Liver (tissue), 9 donors: ENCODE results near the gene PROZ. TPM values are rescaled to one million over a fixed set of nuclear protein-coding genes. Genes with fewer than 3 reads are reported as not detected.
A peak's percentile ranks its signal among the peaks of the same experiment; 100 is the strongest.

Source experiments
- DNase-seq: peaks from one replicate; pipeline ENCODE4 v3.0.0-alpha.2; 2017; ENCODE audit warnings: low spot score
- H3K27ac ChIP-seq, 2 donors: one replicate each; pipeline ENCODE4 v1.7.0; 2013; ENCODE audit warnings: inconsistent platforms in 2 of 2, low read length in 2 of 2, control low read depth in 1 of 2, low read depth in 1 of 2, mild to moderate bottlenecking in 1 of 2
- H3K27me3 ChIP-seq, 4 donors: one replicate each; pipeline versions ENCODE4 v1.6.1 to v1.7.0; 2013; ENCODE audit warnings: low read length in 3 of 4, inconsistent platforms in 1 of 4, mild to moderate bottlenecking in 1 of 4, moderate library complexity in 1 of 4; ENCODE audit not compliant: control insufficient read depth in 4 of 4, insufficient read depth in 4 of 4
- H3K36me3 ChIP-seq, 4 donors: one replicate each; pipeline versions ENCODE4 v1.6.1 to v1.7.0; 2013; ENCODE audit warnings: low read length in 3 of 4, mild to moderate bottlenecking in 3 of 4, low read depth in 1 of 4, moderate library complexity in 1 of 4; ENCODE audit not compliant: control insufficient read depth in 4 of 4, insufficient read depth in 3 of 4
- H3K4me1 ChIP-seq, 4 donors: one replicate each; pipeline versions ENCODE4 v1.6.1 to v1.7.0; 2013; ENCODE audit warnings: low read length in 3 of 4, mild to moderate bottlenecking in 3 of 4, moderate library complexity in 1 of 4; ENCODE audit not compliant: control insufficient read depth in 4 of 4, insufficient read depth in 4 of 4
- H3K4me3 ChIP-seq, 3 donors: one replicate each; pipeline versions ENCODE4 v1.6.1 to v1.7.0; 2013; ENCODE audit warnings: low read length in 3 of 3, control low read depth in 1 of 3, low read depth in 1 of 3, mild to moderate bottlenecking in 1 of 3
- H3K9ac ChIP-seq, 2 donors: one replicate each; pipeline ENCODE4 v1.7.0; 2013; ENCODE audit warnings: low read length in 2 of 2, mild to moderate bottlenecking in 2 of 2, moderate library complexity in 2 of 2, control low read depth in 1 of 2, low read depth in 1 of 2
- H3K9me3 ChIP-seq, 4 donors: one replicate each; pipeline versions ENCODE4 v1.6.1 to v1.7.0; 2013; ENCODE audit warnings: low read length in 3 of 4; ENCODE audit not compliant: control insufficient read depth in 4 of 4
- ATF3 ChIP-seq: IDR thresholded peaks from 2 replicates; pipeline ENCODE4 v1.6.1; 2016; ENCODE audit warnings: antibody characterized with exemption
- EGR1 ChIP-seq, 2 donors: IDR thresholded peaks; 2 replicates each; pipeline ENCODE4 v1.6.1; 2016 to 2018; ENCODE audit warnings: antibody characterized with exemption in 2 of 2, low read depth in 2 of 2
- FOXA1 ChIP-seq: IDR thresholded peaks from 2 replicates; pipeline ENCODE4 v1.6.1; 2016; ENCODE audit warnings: antibody characterized with exemption
- FOXA2 ChIP-seq: IDR thresholded peaks from 2 replicates; pipeline ENCODE4 v1.6.1; 2016; ENCODE audit warnings: antibody characterized with exemption
- GABPA ChIP-seq, 2 donors: IDR thresholded peaks in 1 of 2; conservative IDR thresholded peaks in 1 of 2; 2 replicates each; pipeline ENCODE4 v1.6.1; 2016; ENCODE audit warnings: antibody characterized with exemption in 2 of 2, mild to moderate bottlenecking in 1 of 2, moderate library complexity in 1 of 2
- HNF4A ChIP-seq, 2 donors: conservative IDR thresholded peaks; 2 replicates each; pipeline ENCODE4 v1.6.1; 2016; ENCODE audit warnings: antibody characterized with exemption in 2 of 2, mild to moderate bottlenecking in 2 of 2
- HNF4G ChIP-seq: IDR thresholded peaks from 2 replicates; pipeline ENCODE4 v1.6.1; 2016; ENCODE audit warnings: antibody characterized with exemption
- JUND ChIP-seq, 2 donors: IDR thresholded peaks; 2 replicates each; pipeline ENCODE4 v1.6.1; 2016; ENCODE audit warnings: antibody characterized with exemption in 2 of 2
- NR2F2 ChIP-seq: IDR thresholded peaks from 2 replicates; pipeline ENCODE4 v1.6.1; 2016; ENCODE audit warnings: antibody characterized with exemption
- RAD21 ChIP-seq, 2 donors: IDR thresholded peaks; 2 replicates each; pipeline ENCODE4 v1.6.1; 2016; ENCODE audit warnings: antibody characterized with exemption in 2 of 2, mild to moderate bottlenecking in 2 of 2
- RXRA ChIP-seq, 2 donors: IDR thresholded peaks; 2 replicates each; pipeline ENCODE4 v1.6.1; 2017 to 2018; ENCODE audit warnings: antibody characterized with exemption in 2 of 2, mild to moderate bottlenecking in 1 of 2
- SP1 ChIP-seq: IDR thresholded peaks from 2 replicates; pipeline ENCODE4 v1.6.1; 2018; ENCODE audit warnings: antibody characterized with exemption, mild to moderate bottlenecking
- YY1 ChIP-seq: IDR thresholded peaks from 2 replicates; pipeline ENCODE4 v1.6.1; 2016; ENCODE audit warnings: antibody characterized with exemption, mild to moderate bottlenecking
- WGBS: extraction: QIAGEN DNeasy Blood & Tissue Kit; methylation state at CpG from one replicate; pipeline ENCODE4 v1.1.7; 2013; 5-methylcytosine and 5-hydroxymethylcytosine counted together
- polyA plus RNA-seq, 2 donors: library from polyadenylated mRNA; stranded (reverse) in 1 of 2; unstranded in 1 of 2; fragments of 200-250 nt in 1 of 2; fragments of >200 nt in 1 of 2; fragmentation: Nextera tagmentation in 1 of 2; extraction: Ambion mirVana in 1 of 2; gene quantifications; one replicate each; pipeline versions ENCODE4 v1.2.1 to v1.2.3, GENCODE V29; 2013 to 2015
- total RNA-seq, 2 donors: library from RNA; depleted of rRNA; stranded (reverse); fragments of >200 nt; gene quantifications; one replicate each; pipeline ENCODE4 v1.2.3, GENCODE V29; 2014
- TF ChIP-seq, protein P1 (sequence below): IDR thresholded peaks from 2 replicates; pipeline ENCODE4 v1.6.1; 2016; ENCODE audit warnings: antibody characterized with exemption, mild to moderate bottlenecking
- TF ChIP-seq, protein P2 (sequence below): IDR thresholded peaks from 2 replicates; pipeline ENCODE4 v1.6.1; 2016; ENCODE audit warnings: antibody characterized with exemption
- TF ChIP-seq, protein P3 (sequence below): IDR thresholded peaks from 2 replicates; pipeline ENCODE4 v1.6.1; 2016; ENCODE audit warnings: antibody characterized with exemption
- donor health status: healthy.
- donor health status: healthy.
- donor health status: healthy.
- donor health status: healthy.
- donor health status: healthy.

Gene PROZ
- total and polyA plus RNA-seq, 4 donors = 10.6 to 40.7 (median 30.3) TPM

DNA sequence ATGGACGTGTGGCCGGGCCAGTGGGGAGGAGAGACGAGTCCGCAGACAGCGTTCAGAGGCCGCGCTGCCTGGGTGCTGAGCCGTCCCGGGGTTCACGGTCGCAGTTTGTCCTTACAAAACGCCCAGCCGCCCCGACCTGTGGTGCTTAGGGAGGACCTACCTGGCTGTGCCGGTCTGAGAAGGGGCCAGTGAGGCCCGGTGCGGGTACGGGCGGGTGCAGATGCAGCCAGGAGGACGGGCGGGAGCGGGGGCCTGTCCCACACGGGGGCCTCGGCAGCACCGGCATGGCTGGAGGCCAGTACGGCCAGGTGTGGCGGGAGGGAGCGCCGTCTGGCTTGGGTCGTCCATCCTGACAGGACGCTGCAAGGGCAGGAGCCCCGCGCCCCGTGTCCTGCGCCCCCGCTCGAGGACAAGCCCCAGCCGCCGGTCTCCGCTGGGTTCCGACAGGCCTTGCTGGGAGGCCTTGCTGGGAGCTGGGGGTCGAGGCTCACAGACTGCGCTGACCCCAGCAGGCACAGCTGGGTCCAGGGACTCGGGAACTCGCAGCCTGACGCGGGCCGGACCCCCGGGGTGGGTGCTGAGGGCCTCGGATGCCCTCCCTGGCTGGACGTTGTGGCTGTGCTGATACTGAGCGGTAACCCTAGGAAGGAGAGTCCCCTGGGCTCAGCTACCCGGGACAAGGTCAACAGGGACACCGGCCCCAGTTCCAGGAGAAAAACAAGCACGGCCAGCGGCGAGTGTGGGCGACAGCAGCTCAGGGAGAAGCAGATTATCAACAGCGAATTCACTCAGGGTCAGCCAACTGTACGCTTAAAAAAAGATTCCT, 5.3 kb upstream of the PROZ start:
- Histone ChIP-seq H3K9ac (peak overlapping the region; percentile 52 to 98), H3K36me3 (no peaks in the 10 kb centered on the region), H3K9me3 (no peaks in the 10 kb centered on the region), H3K27ac (peak overlapping the region; percentile 81 to 93), H3K27me3 (no peaks in the 10 kb centered on the region), H3K4me1 (peaks cover 10 to 57% (median 34%) of the 10 kb centered on the region in 4 donors), H3K4me3 (peak overlapping the region; percentile 49 to 62 (median 56))
- WGBS = 9% methylated on average over 60 of the region's 60 CpGs
- peak; percentile 59 for DNase-seq
- TF ChIP-seq GABPA (IDR thresholded peaks at IDR 0.05 in 1 of 2, conservative IDR thresholded peaks at IDR 0.05 in 1 of 2) (no peak), RXRA (IDR thresholded peaks at IDR 0.05) (peak in 1 of 2 donors; percentile 22)

GRCh38 chr13:113153810-113154748, 4.4 kb upstream of the PROZ start:
- Histone ChIP-seq H3K4me3 (peak overlapping the region; percentile 15 to 62 (median 49)), H3K9ac (peak overlapping the region; percentile 52 to 98), H3K36me3 (no peaks in the 10 kb centered on the region), H3K4me1 (peaks cover 10 to 58% (median 35%) of the 10 kb centered on the region in 4 donors), H3K27ac (peak overlapping the region; percentile 81 to 93), H3K9me3 (no peaks in the 10 kb centered on the region), H3K27me3 (no peaks in the 10 kb centered on the region)
- TF ChIP-seq, protein P1, sequence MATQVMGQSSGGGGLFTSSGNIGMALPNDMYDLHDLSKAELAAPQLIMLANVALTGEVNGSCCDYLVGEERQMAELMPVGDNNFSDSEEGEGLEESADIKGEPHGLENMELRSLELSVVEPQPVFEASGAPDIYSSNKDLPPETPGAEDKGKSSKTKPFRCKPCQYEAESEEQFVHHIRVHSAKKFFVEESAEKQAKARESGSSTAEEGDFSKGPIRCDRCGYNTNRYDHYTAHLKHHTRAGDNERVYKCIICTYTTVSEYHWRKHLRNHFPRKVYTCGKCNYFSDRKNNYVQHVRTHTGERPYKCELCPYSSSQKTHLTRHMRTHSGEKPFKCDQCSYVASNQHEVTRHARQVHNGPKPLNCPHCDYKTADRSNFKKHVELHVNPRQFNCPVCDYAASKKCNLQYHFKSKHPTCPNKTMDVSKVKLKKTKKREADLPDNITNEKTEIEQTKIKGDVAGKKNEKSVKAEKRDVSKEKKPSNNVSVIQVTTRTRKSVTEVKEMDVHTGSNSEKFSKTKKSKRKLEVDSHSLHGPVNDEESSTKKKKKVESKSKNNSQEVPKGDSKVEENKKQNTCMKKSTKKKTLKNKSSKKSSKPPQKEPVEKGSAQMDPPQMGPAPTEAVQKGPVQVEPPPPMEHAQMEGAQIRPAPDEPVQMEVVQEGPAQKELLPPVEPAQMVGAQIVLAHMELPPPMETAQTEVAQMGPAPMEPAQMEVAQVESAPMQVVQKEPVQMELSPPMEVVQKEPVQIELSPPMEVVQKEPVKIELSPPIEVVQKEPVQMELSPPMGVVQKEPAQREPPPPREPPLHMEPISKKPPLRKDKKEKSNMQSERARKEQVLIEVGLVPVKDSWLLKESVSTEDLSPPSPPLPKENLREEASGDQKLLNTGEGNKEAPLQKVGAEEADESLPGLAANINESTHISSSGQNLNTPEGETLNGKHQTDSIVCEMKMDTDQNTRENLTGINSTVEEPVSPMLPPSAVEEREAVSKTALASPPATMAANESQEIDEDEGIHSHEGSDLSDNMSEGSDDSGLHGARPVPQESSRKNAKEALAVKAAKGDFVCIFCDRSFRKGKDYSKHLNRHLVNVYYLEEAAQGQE = peak; percentile 84
- TF ChIP-seq EGR1 (IDR thresholded peaks at IDR 0.05; ENCODE audit: low read depth in 2 of 2) = peak; percentile 24 to 29
- peak; percentile 95 for TF ChIP-seq YY1
- TF ChIP-seq HNF4A (conservative IDR thresholded peaks at IDR 0.05) = peak in 1 of 2 donors; percentile 20
- TF ChIP-seq FOXA1 = no peak
- no peak for TF ChIP-seq ATF3
- no peak for TF ChIP-seq JUND (IDR thresholded peaks at IDR 0.05)
- DNase-seq = peak; percentile 84
- WGBS = 9% methylated on average over 55 of the region's 76 CpGs

GRCh38 chr13:113155201-113155600, 3.2 kb upstream of the PROZ start:
- Histone ChIP-seq H3K27ac (peak overlapping the region in 1 of 2 donors; percentile 21), H3K27me3 (no peaks in the 10 kb centered on the region), H3K4me3 (no peak overlapping the region), H3K9ac (no peak overlapping the region), H3K9me3 (no peaks in the 10 kb centered on the region), H3K36me3 (no peaks in the 10 kb centered on the region), H3K4me1 (peaks cover 1 to 57% (median 37%) of the 10 kb centered on the region in 4 donors)
- WGBS = 92% methylated on average over 3 of the region's 3 CpGs
- DNase-seq = no peak
- TF ChIP-seq, protein P1 = no peak
- TF ChIP-seq NR2F2 (no peak), EGR1 (IDR thresholded peaks at IDR 0.05; ENCODE audit: low read depth in 2 of 2) (no peak), HNF4G (no peak), FOXA2 (no peak), RAD21 (IDR thresholded peaks at IDR 0.05) (no peak), SP1 (no peak), JUND (IDR thresholded peaks at IDR 0.05) (no peak)
- TF ChIP-seq, protein P2, sequence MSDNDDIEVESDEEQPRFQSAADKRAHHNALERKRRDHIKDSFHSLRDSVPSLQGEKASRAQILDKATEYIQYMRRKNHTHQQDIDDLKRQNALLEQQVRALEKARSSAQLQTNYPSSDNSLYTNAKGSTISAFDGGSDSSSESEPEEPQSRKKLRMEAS = no peak
- TF ChIP-seq, protein P3, sequence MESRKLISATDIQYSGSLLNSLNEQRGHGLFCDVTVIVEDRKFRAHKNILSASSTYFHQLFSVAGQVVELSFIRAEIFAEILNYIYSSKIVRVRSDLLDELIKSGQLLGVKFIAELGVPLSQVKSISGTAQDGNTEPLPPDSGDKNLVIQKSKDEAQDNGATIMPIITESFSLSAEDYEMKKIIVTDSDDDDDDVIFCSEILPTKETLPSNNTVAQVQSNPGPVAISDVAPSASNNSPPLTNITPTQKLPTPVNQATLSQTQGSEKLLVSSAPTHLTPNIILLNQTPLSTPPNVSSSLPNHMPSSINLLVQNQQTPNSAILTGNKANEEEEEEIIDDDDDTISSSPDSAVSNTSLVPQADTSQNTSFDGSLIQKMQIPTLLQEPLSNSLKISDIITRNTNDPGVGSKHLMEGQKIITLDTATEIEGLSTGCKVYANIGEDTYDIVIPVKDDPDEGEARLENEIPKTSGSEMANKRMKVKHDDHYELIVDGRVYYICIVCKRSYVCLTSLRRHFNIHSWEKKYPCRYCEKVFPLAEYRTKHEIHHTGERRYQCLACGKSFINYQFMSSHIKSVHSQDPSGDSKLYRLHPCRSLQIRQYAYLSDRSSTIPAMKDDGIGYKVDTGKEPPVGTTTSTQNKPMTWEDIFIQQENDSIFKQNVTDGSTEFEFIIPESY = no peak
